ENCODE data around the gene CARD19.

CARD19 gene

DNA sequence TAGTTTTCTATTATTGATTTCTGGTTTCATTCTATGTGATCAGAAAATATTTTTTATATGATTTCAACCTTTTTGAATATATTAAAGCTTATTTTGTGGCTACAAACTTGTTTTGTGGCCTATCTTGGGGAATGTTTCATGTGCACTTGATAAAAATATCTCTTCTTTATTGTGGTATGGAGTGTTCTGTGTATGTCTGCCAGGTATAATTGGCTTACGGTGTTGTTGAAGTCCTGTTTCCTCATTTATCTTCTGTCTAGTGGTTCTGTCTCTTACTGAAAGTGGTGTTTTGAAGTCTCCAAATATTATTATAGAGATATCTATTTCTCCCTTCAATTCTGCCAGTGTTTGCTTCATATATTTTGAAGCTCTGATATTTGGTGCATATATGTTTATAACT lies 9.6 kb downstream of the CARD19 start:
- H3K9me3 ChIP-seq (ENCODE audit: control insufficient read depth, low read length), result no peaks in the 10 kb centered on the region
- H3K27ac ChIP-seq (ENCODE audit: insufficient read depth, low read depth, low read length, poor library complexity, severe bottlenecking), result no peak overlapping the region
- 89 to 91% methylated on average over 1 of the region's 1 CpG for WGBS, 2 experiments
- no peaks in the 10 kb centered on the region for H3K4me1 ChIP-seq (ENCODE audit: control insufficient read depth, insufficient read depth, low read length)
- H3K27me3 ChIP-seq (ENCODE audit: control insufficient read depth, insufficient read depth, low read length, poor library complexity, severe bottlenecking), result no peaks in the 10 kb centered on the region
- no peak overlapping the region for H3K4me3 ChIP-seq (ENCODE audit: insufficient read depth, low read depth, low read length)
- no peaks in the 10 kb centered on the region for H3K36me3 ChIP-seq (ENCODE audit: control insufficient read depth, insufficient read depth, low read length)

DNA sequence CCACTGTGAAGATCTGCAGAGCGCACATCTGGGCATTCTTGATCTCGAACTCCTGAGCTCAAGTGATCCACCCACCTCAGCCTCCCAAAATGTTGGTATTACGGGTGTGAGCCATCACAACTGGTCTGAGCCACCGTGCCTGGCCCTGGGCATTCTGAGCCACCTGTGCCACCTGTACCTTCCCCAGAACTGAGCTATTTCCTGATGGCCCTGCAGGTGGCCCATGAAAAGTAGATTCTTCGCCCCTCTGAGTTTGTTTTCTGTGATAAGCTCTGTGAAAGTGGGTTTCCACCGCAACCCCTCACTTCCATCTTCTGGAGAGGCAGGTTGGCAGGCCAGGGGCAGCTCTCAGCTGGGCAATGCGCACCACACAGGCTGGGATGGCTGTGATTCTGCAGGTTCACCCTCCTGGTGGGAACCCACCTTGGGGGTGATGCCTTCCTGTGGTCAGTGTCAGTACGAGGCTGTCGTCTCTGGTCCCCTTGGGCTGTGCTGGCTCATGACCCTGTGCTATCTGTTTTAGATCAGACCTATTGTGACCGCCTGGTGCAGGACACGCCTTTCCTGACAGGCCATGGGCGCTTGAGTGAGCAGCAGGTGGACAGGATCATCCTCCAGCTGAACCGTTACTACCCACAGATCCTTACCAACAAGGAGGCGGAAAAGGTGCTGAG lies 11.3 kb downstream of the CARD19 start:
- no peak overlapping the region for H3K4me3 ChIP-seq (ENCODE audit: insufficient read depth, low read depth, low read length)
- WGBS, 2 experiments, result 88 to 91% methylated on average over 14 of the region's 14 CpGs
- no peaks in the 10 kb centered on the region for H3K27me3 ChIP-seq (ENCODE audit: control insufficient read depth, insufficient read depth, low read length, poor library complexity, severe bottlenecking)
- no peaks in the 10 kb centered on the region for H3K36me3 ChIP-seq (ENCODE audit: control insufficient read depth, insufficient read depth, low read length)
- H3K9me3 ChIP-seq (ENCODE audit: control insufficient read depth, low read length), result no peaks in the 10 kb centered on the region
- H3K27ac ChIP-seq (ENCODE audit: insufficient read depth, low read depth, low read length, poor library complexity, severe bottlenecking), result no peak overlapping the region
- H3K4me1 ChIP-seq (ENCODE audit: control insufficient read depth, insufficient read depth, low read length), result no peaks in the 10 kb centered on the region

DNA sequence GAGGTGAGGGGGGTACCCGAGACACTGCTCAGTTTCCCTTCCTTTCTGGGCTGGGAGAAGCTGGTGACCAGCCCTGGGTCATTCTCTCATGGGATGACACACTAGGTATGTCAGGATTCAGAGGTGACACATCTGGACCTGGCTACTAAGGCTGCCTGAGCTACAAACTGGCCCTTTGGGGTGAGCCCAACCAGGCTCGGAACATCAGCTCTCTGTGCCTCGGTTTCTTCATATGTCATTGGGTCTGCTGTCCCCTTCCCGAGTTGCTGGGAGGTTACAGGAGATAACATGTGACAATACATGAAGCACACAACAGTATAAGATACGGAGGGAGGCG lies 11.8 kb downstream of the CARD19 start:
- Histone ChIP-seq H3K4me1 (ENCODE audit: control insufficient read depth, insufficient read depth, low read length) (no peaks in the 10 kb centered on the region), H3K27ac (ENCODE audit: insufficient read depth, low read depth, low read length, poor library complexity, severe bottlenecking) (no peak overlapping the region)
- WGBS, 2 experiments, result 88 to 93% methylated on average over 6 of the region's 6 CpGs

DNA sequence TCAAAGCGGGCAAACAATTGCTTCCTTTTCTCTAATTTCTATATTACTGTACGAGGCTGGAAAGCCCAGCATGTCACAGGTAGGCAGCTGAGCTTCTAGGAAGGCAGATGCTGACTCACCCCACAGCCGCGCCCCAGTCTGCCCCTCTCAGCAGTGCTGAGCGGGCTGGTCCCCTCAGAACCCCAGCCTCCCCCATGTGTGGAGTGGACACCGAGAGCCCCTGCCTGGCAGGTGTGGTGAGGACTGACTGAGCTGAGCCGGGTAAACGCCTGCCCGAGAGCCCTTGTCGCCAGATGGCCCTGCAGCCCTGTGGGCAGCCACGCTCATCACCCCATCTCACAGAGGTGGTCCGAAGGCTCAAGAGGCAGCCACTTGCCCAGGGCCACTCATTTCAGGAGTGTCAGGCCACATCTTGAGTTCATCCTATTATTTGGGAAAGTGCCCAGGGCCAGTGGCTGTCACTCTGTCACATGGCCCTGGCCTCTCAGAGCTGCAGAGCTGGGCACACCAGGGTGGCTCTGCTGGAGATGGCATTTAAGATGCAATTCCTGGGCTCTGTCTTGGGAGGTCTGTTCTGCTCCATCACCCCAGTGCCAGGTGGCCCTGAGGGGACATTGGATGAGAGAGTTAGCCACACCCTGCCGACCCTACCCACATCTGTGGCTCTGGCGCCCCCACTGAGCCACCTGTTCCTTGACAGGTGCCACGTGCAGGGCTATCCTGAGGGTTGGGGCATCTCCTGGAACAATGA lies 12.4 kb downstream of the CARD19 start:
- no peak overlapping the region for H3K4me3 ChIP-seq (ENCODE audit: insufficient read depth, low read depth, low read length)
- 87 to 89% methylated on average over 15 of the region's 15 CpGs for WGBS, 2 experiments
- H3K4me1 ChIP-seq (ENCODE audit: control insufficient read depth, insufficient read depth, low read length), result no peaks in the 10 kb centered on the region
- H3K27ac ChIP-seq (ENCODE audit: insufficient read depth, low read depth, low read length, poor library complexity, severe bottlenecking), result no peak overlapping the region
- no peaks in the 10 kb centered on the region for H3K9me3 ChIP-seq (ENCODE audit: control insufficient read depth, low read length)
- no peaks in the 10 kb centered on the region for H3K36me3 ChIP-seq (ENCODE audit: control insufficient read depth, insufficient read depth, low read length)
- H3K27me3 ChIP-seq (ENCODE audit: control insufficient read depth, insufficient read depth, low read length, poor library complexity, severe bottlenecking), result no peaks in the 10 kb centered on the region

More for the DNA sequence above, 11.8 kb downstream of the CARD19 start:
- H3K4me3 ChIP-seq (ENCODE audit: insufficient read depth, low read depth, low read length), result no peak overlapping the region
- no peaks in the 10 kb centered on the region for H3K27me3 ChIP-seq (ENCODE audit: control insufficient read depth, insufficient read depth, low read length, poor library complexity, severe bottlenecking)
- H3K36me3 ChIP-seq (ENCODE audit: control insufficient read depth, insufficient read depth, low read length), result no peaks in the 10 kb centered on the region
- no peaks in the 10 kb centered on the region for H3K9me3 ChIP-seq (ENCODE audit: control insufficient read depth, low read length)

DNA sequence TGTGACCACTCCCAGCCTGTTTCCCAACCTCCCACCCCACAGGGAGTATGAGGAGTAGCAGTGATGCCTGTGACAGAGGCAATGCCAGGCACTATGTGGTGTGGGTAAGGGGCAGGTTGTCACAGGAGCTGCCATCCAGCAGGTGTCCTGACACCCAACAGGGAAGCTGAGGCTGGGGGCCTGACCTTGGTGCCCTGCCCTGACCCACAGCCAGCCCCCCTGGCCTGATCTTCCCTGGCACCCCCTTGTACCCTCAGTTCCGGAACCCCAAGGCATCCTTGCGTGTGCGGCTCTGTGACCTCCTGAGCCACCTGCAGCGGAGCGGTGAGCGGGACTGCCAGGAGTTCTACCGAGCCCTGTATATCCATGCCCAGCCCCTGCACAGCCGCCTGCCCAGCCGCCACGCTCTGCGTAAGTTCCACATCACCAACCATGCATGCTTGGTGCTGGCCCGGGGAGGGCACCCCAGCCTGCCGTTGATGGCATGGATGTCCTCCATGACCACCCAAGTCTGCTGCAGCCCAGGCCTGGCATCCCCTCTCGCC lies 14.4 kb downstream of the CARD19 start:
- Histone ChIP-seq H3K27me3 (ENCODE audit: control insufficient read depth, insufficient read depth, low read length, poor library complexity, severe bottlenecking) (no peaks in the 10 kb centered on the region), H3K4me3 (ENCODE audit: insufficient read depth, low read depth, low read length) (no peak overlapping the region), H3K27ac (ENCODE audit: insufficient read depth, low read depth, low read length, poor library complexity, severe bottlenecking) (no peak overlapping the region), H3K4me1 (ENCODE audit: control insufficient read depth, insufficient read depth, low read length) (no peaks in the 10 kb centered on the region), H3K9me3 (ENCODE audit: control insufficient read depth, low read length) (no peaks in the 10 kb centered on the region), H3K36me3 (ENCODE audit: control insufficient read depth, insufficient read depth, low read length) (no peaks in the 10 kb centered on the region)
- WGBS, 2 experiments, result 94 to 96% methylated on average over 14 of the region's 14 CpGs

DNA sequence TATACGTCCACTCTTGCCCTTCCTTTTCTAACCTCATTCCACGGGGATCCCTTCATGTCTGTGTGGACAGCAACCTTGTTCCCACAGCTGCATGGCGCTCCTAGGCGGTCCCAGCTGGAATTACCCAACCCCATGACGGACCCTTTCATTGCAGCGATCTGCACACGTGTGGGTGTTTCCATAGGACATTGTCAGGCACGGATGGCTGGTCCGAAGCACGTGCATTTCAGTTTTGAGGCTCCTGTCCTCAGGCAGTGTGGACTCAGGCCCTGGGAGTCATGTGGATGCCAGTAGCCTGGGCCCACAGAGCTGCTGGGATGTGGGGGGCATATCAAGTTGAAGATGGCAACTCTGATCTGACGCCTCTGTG lies 15.0 kb downstream of the CARD19 start:
- Histone ChIP-seq H3K4me1 (ENCODE audit: control insufficient read depth, insufficient read depth, low read length) (no peaks in the 10 kb centered on the region), H3K36me3 (ENCODE audit: control insufficient read depth, insufficient read depth, low read length) (no peaks in the 10 kb centered on the region), H3K27ac (ENCODE audit: insufficient read depth, low read depth, low read length, poor library complexity, severe bottlenecking) (no peak overlapping the region), H3K4me3 (ENCODE audit: insufficient read depth, low read depth, low read length) (no peak overlapping the region), H3K27me3 (ENCODE audit: control insufficient read depth, insufficient read depth, low read length, poor library complexity, severe bottlenecking) (no peaks in the 10 kb centered on the region), H3K9me3 (ENCODE audit: control insufficient read depth, low read length) (no peaks in the 10 kb centered on the region)
- WGBS, 2 experiments, result 91 to 92% methylated on average over 11 of the region's 11 CpGs

DNA sequence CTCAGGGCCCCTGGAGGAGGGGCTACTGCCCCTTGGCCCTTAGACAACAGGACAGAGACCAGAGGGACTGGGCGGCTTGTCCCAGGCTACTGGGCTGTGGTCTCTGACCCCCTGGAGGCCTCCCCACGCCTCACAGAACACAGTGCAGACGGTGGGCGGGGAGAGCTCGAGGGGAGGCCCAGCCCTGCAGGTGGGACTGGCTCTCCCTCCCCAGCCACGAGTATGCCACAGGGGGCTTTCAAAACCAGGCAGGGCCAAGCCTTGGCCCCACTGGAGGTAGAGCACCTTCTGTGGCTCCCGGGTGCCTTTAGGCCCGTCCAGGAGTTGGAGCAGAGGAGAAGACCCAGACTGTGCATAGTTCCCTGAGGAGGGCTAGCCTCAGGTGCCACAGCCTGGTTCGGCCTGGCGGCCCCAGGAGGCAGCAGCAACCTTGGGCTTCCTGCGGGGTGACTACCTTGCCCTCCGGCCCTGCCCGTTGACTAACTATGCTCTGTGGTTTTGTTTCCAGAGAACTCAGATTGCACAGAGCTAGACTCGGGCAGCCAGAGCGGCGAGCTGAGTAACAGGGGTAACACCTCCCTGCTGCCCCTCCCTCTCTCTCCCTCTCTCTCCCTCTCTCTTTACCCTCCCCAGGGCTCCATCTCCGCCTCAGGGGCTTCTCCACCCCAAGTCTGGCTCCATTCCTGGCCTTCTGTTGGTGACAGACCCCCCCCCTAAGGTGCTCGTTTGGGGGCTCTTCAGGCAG lies 15.5 kb downstream of the CARD19 start:
- H3K27ac ChIP-seq (ENCODE audit: insufficient read depth, low read depth, low read length, poor library complexity, severe bottlenecking), result no peak overlapping the region

DNA sequence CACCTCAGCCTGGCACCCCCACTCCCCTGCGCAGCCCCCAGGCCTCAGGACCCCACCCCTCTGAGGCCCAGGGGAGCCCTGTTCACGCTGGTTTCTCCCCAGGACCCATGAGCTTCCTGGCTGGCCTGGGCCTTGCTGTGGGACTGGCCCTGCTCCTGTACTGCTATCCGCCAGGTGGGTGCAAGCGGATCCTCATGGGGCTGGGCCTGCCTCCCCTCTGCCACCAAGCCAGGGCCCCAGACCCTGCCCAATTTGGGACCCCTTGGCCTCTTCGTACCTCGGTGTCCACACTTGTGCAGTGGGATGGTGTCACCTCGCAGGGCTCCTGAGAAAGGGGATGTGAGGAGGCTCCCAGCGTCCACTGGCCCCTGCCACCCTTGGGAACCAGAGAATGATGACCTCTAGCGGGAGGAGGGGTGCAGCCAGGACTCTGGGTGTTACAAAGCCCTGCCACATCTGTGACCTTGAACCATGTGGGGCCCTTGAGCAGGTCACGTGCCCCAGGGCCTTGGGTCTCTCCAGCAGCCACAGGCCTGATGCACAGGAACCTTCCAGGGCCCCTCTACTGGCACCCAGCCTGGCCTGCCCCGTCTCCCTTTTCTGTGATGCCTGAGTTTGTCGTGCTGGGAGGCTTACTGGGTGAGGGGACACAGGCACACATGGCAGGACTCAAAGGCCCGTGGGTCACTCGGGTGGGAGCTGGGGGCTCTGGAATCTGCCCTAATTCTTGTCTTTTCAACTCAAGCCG lies 16.3 kb downstream of the CARD19 start:
- no peaks in the 10 kb centered on the region for H3K9me3 ChIP-seq (ENCODE audit: control insufficient read depth, low read length)
- no peaks in the 10 kb centered on the region for H3K4me1 ChIP-seq (ENCODE audit: control insufficient read depth, insufficient read depth, low read length)
- H3K4me3 ChIP-seq (ENCODE audit: insufficient read depth, low read depth, low read length), result no peak overlapping the region
- 88 to 90% methylated on average over 15 of the region's 15 CpGs for WGBS, 2 experiments
- no peaks in the 10 kb centered on the region for H3K36me3 ChIP-seq (ENCODE audit: control insufficient read depth, insufficient read depth, low read length)
- no peaks in the 10 kb centered on the region for H3K27me3 ChIP-seq (ENCODE audit: control insufficient read depth, insufficient read depth, low read length, poor library complexity, severe bottlenecking)
- H3K27ac ChIP-seq (ENCODE audit: insufficient read depth, low read depth, low read length, poor library complexity, severe bottlenecking), result no peak overlapping the region

More for the DNA sequence above, 15.5 kb downstream of the CARD19 start:
- no peaks in the 10 kb centered on the region for H3K27me3 ChIP-seq (ENCODE audit: control insufficient read depth, insufficient read depth, low read length, poor library complexity, severe bottlenecking)
- H3K9me3 ChIP-seq (ENCODE audit: control insufficient read depth, low read length), result no peaks in the 10 kb centered on the region
- whole genome bisulfite sequencing, 2 experiments, result 89 to 93% methylated on average over 18 of the region's 18 CpGs
- H3K4me1 ChIP-seq (ENCODE audit: control insufficient read depth, insufficient read depth, low read length), result no peaks in the 10 kb centered on the region
- H3K36me3 ChIP-seq (ENCODE audit: control insufficient read depth, insufficient read depth, low read length), result no peaks in the 10 kb centered on the region
- no peak overlapping the region for H3K4me3 ChIP-seq (ENCODE audit: insufficient read depth, low read depth, low read length)

DNA sequence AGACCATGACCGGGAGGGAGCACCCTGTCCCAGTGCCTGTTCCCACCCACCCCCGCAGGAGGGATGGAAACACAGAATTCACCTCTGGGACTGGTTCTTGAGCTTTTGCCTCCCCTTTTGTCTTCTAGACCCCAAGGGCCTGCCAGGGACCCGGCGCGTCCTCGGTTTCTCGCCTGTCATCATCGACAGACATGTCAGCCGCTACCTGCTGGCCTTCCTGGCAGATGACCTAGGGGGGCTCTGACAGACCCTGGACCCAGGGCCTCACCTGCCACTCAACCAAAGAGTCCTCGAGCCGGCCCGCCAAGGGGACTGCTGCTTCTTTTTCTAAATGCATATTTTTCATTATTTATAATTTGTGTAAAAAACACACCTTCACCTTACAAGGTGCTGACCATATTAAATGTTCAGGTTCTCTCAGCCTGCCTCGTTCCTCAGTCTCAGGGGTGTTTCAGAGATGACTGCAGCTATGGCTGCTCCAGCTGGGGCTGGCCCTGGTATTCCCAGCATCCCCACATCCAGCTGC lies 16.9 kb downstream of the CARD19 start:
- Histone ChIP-seq H3K4me3 (ENCODE audit: insufficient read depth, low read depth, low read length) (no peak overlapping the region), H3K4me1 (ENCODE audit: control insufficient read depth, insufficient read depth, low read length) (no peaks in the 10 kb centered on the region), H3K9me3 (ENCODE audit: control insufficient read depth, low read length) (no peaks in the 10 kb centered on the region), H3K27ac (ENCODE audit: insufficient read depth, low read depth, low read length, poor library complexity, severe bottlenecking) (no peak overlapping the region), H3K27me3 (ENCODE audit: control insufficient read depth, insufficient read depth, low read length, poor library complexity, severe bottlenecking) (no peaks in the 10 kb centered on the region), H3K36me3 (ENCODE audit: control insufficient read depth, insufficient read depth, low read length) (no peaks in the 10 kb centered on the region)
- 86 to 87% methylated on average over 10 to 13 of the region's 13 CpGs for WGBS, 2 experiments
